ENCODE measurements around the gene DAD1.

DNA sequence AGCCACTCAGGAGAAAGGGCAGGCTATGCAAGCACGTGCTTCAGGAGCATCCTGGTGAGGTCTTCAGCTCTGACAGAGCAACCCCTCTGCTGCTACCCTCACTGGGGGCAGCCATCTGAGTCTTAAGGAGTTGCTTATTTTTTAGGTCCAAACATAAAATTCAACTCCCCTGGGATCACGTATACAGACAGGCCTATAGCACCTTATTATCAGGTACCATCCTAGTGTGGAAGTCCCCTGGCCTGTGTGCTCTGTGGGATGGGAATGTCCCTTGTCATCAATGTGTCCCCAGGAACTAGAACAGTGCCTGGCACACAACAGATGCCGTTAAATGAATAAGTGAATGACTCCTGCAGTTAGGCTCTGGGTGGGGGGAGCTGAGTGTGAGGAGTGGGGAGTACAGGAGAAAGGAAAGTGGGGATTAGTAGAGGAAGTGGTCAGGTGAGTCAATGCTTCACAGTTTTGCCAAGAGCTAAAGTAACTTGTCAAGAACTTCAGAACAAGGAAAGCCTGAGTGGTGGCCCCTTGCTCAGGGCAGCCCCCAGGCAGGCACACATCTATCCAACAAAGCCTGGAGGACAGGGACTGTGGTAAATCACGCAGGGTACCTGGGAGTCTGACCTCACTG, 33.5 kb downstream of the DAD1 start:
- TF ChIP-seq, protein P1, sequence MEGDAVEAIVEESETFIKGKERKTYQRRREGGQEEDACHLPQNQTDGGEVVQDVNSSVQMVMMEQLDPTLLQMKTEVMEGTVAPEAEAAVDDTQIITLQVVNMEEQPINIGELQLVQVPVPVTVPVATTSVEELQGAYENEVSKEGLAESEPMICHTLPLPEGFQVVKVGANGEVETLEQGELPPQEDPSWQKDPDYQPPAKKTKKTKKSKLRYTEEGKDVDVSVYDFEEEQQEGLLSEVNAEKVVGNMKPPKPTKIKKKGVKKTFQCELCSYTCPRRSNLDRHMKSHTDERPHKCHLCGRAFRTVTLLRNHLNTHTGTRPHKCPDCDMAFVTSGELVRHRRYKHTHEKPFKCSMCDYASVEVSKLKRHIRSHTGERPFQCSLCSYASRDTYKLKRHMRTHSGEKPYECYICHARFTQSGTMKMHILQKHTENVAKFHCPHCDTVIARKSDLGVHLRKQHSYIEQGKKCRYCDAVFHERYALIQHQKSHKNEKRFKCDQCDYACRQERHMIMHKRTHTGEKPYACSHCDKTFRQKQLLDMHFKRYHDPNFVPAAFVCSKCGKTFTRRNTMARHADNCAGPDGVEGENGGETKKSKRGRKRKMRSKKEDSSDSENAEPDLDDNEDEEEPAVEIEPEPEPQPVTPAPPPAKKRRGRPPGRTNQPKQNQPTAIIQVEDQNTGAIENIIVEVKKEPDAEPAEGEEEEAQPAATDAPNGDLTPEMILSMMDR (IDR thresholded peaks at IDR 0.05), result no peak
- TF ChIP-seq POLR2A (IDR thresholded peaks at IDR 0.05) (no peak), POLR2AphosphoS5 (IDR thresholded peaks at IDR 0.05) (no peak)
